Smooth muscle cell (in vitro differentiated cells): ENCODE data around the gene SHOC2. TPM values are rescaled to one million over a fixed set of nuclear protein-coding genes. Genes with fewer than 3 reads are reported as not detected.
A peak's percentile ranks its signal among the peaks of the same experiment; 100 is the strongest.

ENCODE experiments used
- DNase-seq: peaks from one replicate; lab custom pipeline; 2025; ENCODE audit not compliant: unreplicated experiment; lab: John Stamatoyannopoulos, UW
- H2AFZ ChIP-seq: fragments of 200-600 bp; sonication (generic); 2 replicates; pipeline ENCODE4 v1.6.0; 2016; ENCODE audit warnings: antibody characterized with exemption, low read depth, mild to moderate bottlenecking
- H3F3A ChIP-seq: fragments of 200-600 bp; sonication (generic); 2 replicates; pipeline ENCODE4 v1.6.0; 2017; ENCODE audit warnings: antibody characterized with exemption, low read depth
- H3K27ac ChIP-seq: fragments of 200-600 bp; sonication (generic); 2 replicates; pipeline ENCODE4 v1.5.1; 2016; ENCODE audit warnings: low read depth, mild to moderate bottlenecking
- H3K27me3 ChIP-seq: fragments of 200-600 bp; sonication (generic); 2 replicates; pipeline ENCODE4 v1.6.1; 2016; ENCODE audit warnings: low read depth, mild to moderate bottlenecking
- H3K36me3 ChIP-seq: fragments of 200-600 bp; sonication (generic); 2 replicates; pipeline ENCODE4 v1.5.1; 2016; ENCODE audit warnings: low read depth
- H3K4me1 ChIP-seq: fragments of 200-600 bp; sonication (generic); 2 replicates; pipeline ENCODE4 v1.5.1; 2016; ENCODE audit warnings: low read depth
- H3K4me2 ChIP-seq: fragments of 200-600 bp; sonication (generic); 2 replicates; pipeline ENCODE4 v1.6.0; 2016; ENCODE audit warnings: mild to moderate bottlenecking
- H3K4me3 ChIP-seq: fragments of 200-600 bp; sonication (generic); 2 replicates; pipeline ENCODE4 v1.5.1; 2016; ENCODE audit warnings: mild to moderate bottlenecking
- H3K79me2 ChIP-seq: fragments of 200-600 bp; sonication (generic); 2 replicates; pipeline ENCODE4 v1.6.0; 2016; ENCODE audit warnings: low read depth, mild to moderate bottlenecking
- H3K9ac ChIP-seq: fragments of 200-600 bp; sonication (generic); 2 replicates; pipeline ENCODE4 v1.6.0; 2016; ENCODE audit warnings: low read depth
- H3K9me3 ChIP-seq: fragments of 200-600 bp; sonication (generic); replicated peaks from 2 replicates; pipeline ENCODE4 v1.5.1; 2016; ENCODE audit warnings: low read depth
- H4K20me1 ChIP-seq: fragments of 200-600 bp; sonication (generic); 2 replicates; pipeline ENCODE4 v1.6.0; 2016; ENCODE audit warnings: low read depth
- WGBS: methylation state at CpG from one replicate; pipeline ENCODE4 v1.1.7; 2016; ENCODE audit warnings: low lambda C conversion rate; 5-methylcytosine and 5-hydroxymethylcytosine counted together
- polyA plus RNA-seq: library from polyadenylated mRNA; unstranded; fragments of >200 nt; fragmentation: Nextera tagmentation; extraction: Ambion mirVana; gene quantifications from 2 replicates; pipeline ENCODE4 v1.2.1, GENCODE V29; 2016
- total RNA-seq: library from RNA; depleted of rRNA; stranded (reverse); fragments of >200 nt; gene quantifications from 2 replicates; pipeline ENCODE4 v1.2.3, GENCODE V29; 2014
- TF ChIP-seq, protein P1 (sequence below): fragments of 200-600 bp; sonication (generic); IDR thresholded peaks from 2 replicates; pipeline ENCODE4 v1.5.1; 2017; ENCODE audit warnings: borderline replicate concordance, mild to moderate bottlenecking, antibody characterized with exemption; ENCODE audit not compliant: insufficient read depth, poor library complexity, severe bottlenecking

Gene SHOC2
- total and polyA plus RNA-seq, 2 experiments from 2014 or later, result 19.3 to 45.1 TPM

DNA sequence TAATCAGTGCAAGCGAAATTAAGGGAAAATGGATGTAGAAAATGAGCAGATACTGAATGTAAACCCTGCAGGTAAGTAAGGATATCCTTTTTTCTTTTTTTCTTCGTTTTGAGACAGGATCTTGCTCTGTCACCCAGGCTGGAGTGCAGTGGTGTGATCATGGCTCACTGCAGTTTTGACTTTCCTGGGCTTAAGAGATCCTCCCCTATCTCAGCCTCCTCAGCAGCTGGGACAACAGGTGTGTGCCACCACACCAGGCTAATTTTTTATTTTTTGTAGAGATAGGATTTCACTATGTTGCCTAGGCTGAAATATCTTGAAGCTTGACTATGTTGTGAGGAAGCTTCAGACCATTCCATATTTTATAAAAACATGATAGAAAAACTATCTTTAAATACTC is 43.4 kb upstream of the SHOC2 start:
- H3K9ac ChIP-seq, result no peak overlapping the region
- no peak overlapping the region for H2AFZ ChIP-seq
- H3K4me2 ChIP-seq, result no peak overlapping the region
- H3F3A ChIP-seq, result no peaks in the 10 kb centered on the region
- H3K27me3 ChIP-seq, result no peaks in the 10 kb centered on the region
- H3K4me3 ChIP-seq, result peak overlapping the region; percentile 79
- TF ChIP-seq, protein P1, sequence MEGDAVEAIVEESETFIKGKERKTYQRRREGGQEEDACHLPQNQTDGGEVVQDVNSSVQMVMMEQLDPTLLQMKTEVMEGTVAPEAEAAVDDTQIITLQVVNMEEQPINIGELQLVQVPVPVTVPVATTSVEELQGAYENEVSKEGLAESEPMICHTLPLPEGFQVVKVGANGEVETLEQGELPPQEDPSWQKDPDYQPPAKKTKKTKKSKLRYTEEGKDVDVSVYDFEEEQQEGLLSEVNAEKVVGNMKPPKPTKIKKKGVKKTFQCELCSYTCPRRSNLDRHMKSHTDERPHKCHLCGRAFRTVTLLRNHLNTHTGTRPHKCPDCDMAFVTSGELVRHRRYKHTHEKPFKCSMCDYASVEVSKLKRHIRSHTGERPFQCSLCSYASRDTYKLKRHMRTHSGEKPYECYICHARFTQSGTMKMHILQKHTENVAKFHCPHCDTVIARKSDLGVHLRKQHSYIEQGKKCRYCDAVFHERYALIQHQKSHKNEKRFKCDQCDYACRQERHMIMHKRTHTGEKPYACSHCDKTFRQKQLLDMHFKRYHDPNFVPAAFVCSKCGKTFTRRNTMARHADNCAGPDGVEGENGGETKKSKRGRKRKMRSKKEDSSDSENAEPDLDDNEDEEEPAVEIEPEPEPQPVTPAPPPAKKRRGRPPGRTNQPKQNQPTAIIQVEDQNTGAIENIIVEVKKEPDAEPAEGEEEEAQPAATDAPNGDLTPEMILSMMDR, result no peak
- no peak overlapping the region for H3K27ac ChIP-seq
- H4K20me1 ChIP-seq, result peaks cover 61% of the 10 kb centered on the region
- 87% methylated on average over 2 of the region's 2 CpGs for WGBS
- peaks cover 62% of the 10 kb centered on the region for H3K79me2 ChIP-seq
- peaks cover 23% of the 10 kb centered on the region for H3K4me1 ChIP-seq
- H3K9me3 ChIP-seq, result no peaks in the 10 kb centered on the region
- DNase-seq, result no peak
- no peaks in the 10 kb centered on the region for H3K36me3 ChIP-seq

DNA sequence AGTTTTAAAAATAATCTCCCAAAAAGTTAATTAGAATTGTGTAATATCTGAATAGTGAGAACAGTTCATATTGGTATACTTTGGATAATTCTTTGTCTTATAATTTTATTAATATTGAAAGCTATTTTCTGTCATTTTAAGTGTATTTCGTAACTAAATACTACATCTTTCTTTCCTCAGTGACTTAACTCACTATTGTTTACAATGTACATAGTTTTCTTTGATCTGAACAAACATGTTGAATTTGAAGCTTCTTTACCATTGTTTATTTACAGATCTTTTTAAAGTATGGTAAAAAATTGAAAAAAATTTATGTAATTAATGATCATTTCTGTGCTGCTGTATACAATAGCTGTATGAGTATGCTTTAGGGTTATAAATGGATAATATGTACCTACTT is 42.6 kb upstream of the SHOC2 start:
- Histone ChIP-seq H3F3A (no peaks in the 10 kb centered on the region), H3K27me3 (no peaks in the 10 kb centered on the region), H3K4me1 (peaks cover 20% of the 10 kb centered on the region), H3K79me2 (peaks cover 62% of the 10 kb centered on the region), H4K20me1 (peaks cover 67% of the 10 kb centered on the region), H3K36me3 (no peaks in the 10 kb centered on the region), H3K4me3 (peak overlapping the region; percentile 79), H3K9me3 (no peaks in the 10 kb centered on the region), H3K27ac (no peak overlapping the region), H3K4me2 (no peak overlapping the region), H2AFZ (no peak overlapping the region), H3K9ac (no peak overlapping the region)
- no peak for DNase-seq
- TF ChIP-seq, protein P1, result no peak
- WGBS, result 96% methylated on average over 1 of the region's 1 CpG

- no peak overlapping the region for H3K9ac ChIP-seq
- peaks cover 7% of the 10 kb centered on the region for H3K36me3 ChIP-seq
- no peaks in the 10 kb centered on the region for H3K27me3 ChIP-seq
- no peak overlapping the region for H3K4me3 ChIP-seq
- H3K4me1 ChIP-seq, result peaks cover 3% of the 10 kb centered on the region
- peaks cover 38% of the 10 kb centered on the region for H3K79me2 ChIP-seq
- H3K27ac ChIP-seq, result no peak overlapping the region
- H3K9me3 ChIP-seq, result no peaks in the 10 kb centered on the region
- H3K4me2 ChIP-seq, result no peak overlapping the region
- no peak overlapping the region for H2AFZ ChIP-seq
- TF ChIP-seq, protein P1, result no peak
- DNase-seq, result no peak
- 86% methylated on average over 3 of the region's 3 CpGs for WGBS
- no peaks in the 10 kb centered on the region for H3F3A ChIP-seq
- H4K20me1 ChIP-seq, result peaks cover 47% of the 10 kb centered on the region
These were observed 39.4 kb upstream of the SHOC2 start for GRCh38 chr10:110880012-110880411.

DNA sequence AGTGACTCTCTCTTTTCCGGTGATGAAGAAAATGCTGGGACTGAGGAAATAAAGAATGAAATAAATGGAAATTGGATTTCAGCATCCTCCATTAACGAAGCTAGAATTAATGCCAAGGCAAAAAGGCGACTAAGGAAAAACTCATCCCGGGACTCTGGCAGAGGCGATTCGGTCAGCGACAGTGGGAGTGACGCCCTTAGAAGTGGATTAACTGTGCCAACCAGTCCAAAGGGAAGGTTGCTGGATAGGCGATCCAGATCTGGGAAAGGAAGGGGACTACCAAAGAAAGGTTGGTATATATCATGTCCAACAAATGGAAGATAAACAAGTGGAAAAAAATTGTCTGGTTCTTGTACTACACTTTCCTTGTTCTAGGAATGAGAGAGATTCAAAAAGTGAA is 38.2 kb upstream of the SHOC2 start:
- H3K36me3 ChIP-seq, result peaks cover 9% of the 10 kb centered on the region
- no peaks in the 10 kb centered on the region for H3K27me3 ChIP-seq
- no peak overlapping the region for H2AFZ ChIP-seq
- no peak overlapping the region for H3K9ac ChIP-seq
- no peak overlapping the region for H3K27ac ChIP-seq
- no peak for DNase-seq
- H3K4me3 ChIP-seq, result no peak overlapping the region
- peaks cover 38% of the 10 kb centered on the region for H4K20me1 ChIP-seq
- no peaks in the 10 kb centered on the region for H3F3A ChIP-seq
- no peak overlapping the region for H3K4me2 ChIP-seq
- H3K4me1 ChIP-seq, result no peaks in the 10 kb centered on the region
- H3K79me2 ChIP-seq, result peaks cover 25% of the 10 kb centered on the region
- H3K9me3 ChIP-seq, result no peaks in the 10 kb centered on the region
- TF ChIP-seq, protein P1, result no peak
- 97% methylated on average over 9 of the region's 9 CpGs for WGBS
